Measurements from ENCODE around the gene GAGE10. TPM values are rescaled to one million over a fixed set of nuclear protein-coding genes. Genes with fewer than 3 reads are reported as not detected.

GAGE10 gene
- total RNA-seq, 1 experiment from 2014 or later, result not detected

DNA sequence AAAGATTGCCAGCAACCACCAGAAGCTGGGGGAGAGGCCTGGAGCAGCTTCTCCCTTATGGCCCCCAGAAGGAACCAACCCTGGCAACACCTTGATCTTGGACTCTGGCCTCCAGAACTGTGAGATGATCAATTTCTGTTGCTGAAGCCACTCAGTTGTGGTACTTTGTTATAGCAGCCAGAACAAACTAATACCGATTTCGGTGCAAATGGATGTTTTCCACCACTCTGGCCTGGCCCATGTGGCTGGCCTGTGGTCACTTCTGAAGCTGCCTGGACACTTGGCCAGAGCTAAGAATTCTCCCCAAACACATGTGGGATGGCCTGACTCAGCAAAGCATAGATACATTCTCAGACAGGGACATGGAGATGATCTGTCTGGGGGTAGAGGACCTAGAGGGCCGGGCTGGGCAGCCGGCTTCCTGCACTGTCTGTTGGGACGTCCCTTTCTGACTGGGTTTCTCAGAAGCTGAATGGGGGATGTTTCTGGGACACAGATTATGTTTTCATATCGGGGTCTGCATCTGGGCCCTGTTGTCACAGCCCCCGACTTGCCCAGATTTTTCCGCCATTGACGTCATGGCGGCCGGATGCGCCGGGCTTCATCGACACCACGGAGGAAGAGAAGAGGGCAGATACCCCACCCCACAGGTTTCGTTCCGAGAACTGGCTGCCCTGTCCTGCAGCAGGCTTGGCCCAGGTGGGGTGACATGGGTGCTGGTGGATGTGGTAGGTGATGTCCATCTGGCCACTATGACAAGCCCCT lies 43.0 kb upstream of the GAGE10 start:
- Mint-ChIP-seq H3K27ac (no peak overlapping the region), H3K36me3 (no peaks in the 10 kb centered on the region), H3K4me1 (no peaks in the 10 kb centered on the region), H3K4me3 (no peak overlapping the region), H3K9me3 (no peaks in the 10 kb centered on the region), H3K27me3 (ENCODE audit: low read depth) (peaks cover 2% of the 10 kb centered on the region; the same call in 1 of the 2 replicates)
- ChIA-PET CTCF (no interaction called here), POLR2A (no interaction called here)
- no peak for TF ChIP-seq CREB1 (CRISPR knock-in tag; IDR thresholded peaks at IDR 0.05)
- TF ChIP-seq ZNF671 (CRISPR knock-in tag; IDR thresholded peaks at IDR 0.05), result no peak
- TF ChIP-seq, protein P1, sequence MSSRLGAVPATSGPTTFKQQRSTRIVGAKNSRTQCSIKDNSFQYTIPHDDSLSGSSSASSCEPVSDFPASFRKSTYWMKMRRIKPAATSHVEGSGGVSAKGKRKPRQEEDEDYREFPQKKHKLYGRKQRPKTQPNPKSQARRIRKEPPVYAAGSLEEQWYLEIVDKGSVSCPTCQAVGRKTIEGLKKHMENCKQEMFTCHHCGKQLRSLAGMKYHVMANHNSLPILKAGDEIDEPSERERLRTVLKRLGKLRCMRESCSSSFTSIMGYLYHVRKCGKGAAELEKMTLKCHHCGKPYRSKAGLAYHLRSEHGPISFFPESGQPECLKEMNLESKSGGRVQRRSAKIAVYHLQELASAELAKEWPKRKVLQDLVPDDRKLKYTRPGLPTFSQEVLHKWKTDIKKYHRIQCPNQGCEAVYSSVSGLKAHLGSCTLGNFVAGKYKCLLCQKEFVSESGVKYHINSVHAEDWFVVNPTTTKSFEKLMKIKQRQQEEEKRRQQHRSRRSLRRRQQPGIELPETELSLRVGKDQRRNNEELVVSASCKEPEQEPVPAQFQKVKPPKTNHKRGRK (CRISPR knock-in tag; IDR thresholded peaks at IDR 0.05; ENCODE audit: borderline replicate concordance), result no peak
- TF ChIP-seq PRRX2 (CRISPR knock-in tag; IDR thresholded peaks at IDR 0.05), result no peak
- TF ChIP-seq, protein P2, sequence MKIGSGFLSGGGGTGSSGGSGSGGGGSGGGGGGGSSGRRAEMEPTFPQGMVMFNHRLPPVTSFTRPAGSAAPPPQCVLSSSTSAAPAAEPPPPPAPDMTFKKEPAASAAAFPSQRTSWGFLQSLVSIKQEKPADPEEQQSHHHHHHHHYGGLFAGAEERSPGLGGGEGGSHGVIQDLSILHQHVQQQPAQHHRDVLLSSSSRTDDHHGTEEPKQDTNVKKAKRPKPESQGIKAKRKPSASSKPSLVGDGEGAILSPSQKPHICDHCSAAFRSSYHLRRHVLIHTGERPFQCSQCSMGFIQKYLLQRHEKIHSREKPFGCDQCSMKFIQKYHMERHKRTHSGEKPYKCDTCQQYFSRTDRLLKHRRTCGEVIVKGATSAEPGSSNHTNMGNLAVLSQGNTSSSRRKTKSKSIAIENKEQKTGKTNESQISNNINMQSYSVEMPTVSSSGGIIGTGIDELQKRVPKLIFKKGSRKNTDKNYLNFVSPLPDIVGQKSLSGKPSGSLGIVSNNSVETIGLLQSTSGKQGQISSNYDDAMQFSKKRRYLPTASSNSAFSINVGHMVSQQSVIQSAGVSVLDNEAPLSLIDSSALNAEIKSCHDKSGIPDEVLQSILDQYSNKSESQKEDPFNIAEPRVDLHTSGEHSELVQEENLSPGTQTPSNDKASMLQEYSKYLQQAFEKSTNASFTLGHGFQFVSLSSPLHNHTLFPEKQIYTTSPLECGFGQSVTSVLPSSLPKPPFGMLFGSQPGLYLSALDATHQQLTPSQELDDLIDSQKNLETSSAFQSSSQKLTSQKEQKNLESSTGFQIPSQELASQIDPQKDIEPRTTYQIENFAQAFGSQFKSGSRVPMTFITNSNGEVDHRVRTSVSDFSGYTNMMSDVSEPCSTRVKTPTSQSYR (CRISPR knock-in tag; IDR thresholded peaks at IDR 0.05), result no peak
- TF ChIP-seq, protein P3, sequence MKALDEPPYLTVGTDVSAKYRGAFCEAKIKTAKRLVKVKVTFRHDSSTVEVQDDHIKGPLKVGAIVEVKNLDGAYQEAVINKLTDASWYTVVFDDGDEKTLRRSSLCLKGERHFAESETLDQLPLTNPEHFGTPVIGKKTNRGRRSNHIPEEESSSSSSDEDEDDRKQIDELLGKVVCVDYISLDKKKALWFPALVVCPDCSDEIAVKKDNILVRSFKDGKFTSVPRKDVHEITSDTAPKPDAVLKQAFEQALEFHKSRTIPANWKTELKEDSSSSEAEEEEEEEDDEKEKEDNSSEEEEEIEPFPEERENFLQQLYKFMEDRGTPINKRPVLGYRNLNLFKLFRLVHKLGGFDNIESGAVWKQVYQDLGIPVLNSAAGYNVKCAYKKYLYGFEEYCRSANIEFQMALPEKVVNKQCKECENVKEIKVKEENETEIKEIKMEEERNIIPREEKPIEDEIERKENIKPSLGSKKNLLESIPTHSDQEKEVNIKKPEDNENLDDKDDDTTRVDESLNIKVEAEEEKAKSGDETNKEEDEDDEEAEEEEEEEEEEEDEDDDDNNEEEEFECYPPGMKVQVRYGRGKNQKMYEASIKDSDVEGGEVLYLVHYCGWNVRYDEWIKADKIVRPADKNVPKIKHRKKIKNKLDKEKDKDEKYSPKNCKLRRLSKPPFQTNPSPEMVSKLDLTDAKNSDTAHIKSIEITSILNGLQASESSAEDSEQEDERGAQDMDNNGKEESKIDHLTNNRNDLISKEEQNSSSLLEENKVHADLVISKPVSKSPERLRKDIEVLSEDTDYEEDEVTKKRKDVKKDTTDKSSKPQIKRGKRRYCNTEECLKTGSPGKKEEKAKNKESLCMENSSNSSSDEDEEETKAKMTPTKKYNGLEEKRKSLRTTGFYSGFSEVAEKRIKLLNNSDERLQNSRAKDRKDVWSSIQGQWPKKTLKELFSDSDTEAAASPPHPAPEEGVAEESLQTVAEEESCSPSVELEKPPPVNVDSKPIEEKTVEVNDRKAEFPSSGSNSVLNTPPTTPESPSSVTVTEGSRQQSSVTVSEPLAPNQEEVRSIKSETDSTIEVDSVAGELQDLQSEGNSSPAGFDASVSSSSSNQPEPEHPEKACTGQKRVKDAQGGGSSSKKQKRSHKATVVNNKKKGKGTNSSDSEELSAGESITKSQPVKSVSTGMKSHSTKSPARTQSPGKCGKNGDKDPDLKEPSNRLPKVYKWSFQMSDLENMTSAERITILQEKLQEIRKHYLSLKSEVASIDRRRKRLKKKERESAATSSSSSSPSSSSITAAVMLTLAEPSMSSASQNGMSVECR (CRISPR knock-in tag; IDR thresholded peaks at IDR 0.05; ENCODE audit: borderline replicate concordance), result no peak
- TF ChIP-seq NFATC4 (CRISPR knock-in tag; IDR thresholded peaks at IDR 0.05), result no peak
- no peak for TF ChIP-seq RELA (CRISPR knock-in tag; IDR thresholded peaks at IDR 0.05; ENCODE audit: borderline replicate concordance)
- TF ChIP-seq ZNF396 (CRISPR knock-in tag; IDR thresholded peaks at IDR 0.05; ENCODE audit: borderline replicate concordance), result no peak
- ATAC-seq, result no peak
- no peak for DNase-seq (ENCODE audit: low spot score)

DNA sequence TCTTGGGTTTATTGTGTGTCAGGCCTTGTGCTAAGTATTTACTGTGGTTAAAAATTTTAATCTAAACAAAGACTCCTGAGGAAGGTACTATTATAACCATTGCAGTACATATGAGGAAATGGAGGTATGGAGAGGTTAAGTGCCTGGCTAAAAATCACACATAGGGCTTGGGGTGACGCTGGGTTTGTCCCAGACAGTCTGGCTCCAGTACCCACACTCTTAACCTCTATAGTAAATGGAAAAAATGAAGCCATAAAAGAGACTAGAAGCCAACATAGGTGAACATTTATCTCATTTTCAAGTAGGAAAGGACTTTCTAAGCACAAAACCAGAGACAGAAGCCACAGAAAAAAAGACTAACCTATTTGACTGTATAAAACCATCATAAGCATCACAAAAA lies 40.8 kb upstream of the GAGE10 start:
- ChIA-PET POLR2A (no interaction called here), CTCF (no interaction called here)
- TF ChIP-seq, protein P4, sequence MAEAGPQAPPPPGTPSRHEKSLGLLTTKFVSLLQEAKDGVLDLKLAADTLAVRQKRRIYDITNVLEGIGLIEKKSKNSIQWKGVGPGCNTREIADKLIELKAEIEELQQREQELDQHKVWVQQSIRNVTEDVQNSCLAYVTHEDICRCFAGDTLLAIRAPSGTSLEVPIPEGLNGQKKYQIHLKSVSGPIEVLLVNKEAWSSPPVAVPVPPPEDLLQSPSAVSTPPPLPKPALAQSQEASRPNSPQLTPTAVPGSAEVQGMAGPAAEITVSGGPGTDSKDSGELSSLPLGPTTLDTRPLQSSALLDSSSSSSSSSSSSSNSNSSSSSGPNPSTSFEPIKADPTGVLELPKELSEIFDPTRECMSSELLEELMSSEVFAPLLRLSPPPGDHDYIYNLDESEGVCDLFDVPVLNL (CRISPR knock-in tag; IDR thresholded peaks at IDR 0.05; ENCODE audit: borderline replicate concordance, low read depth), result no peak
- TF ChIP-seq, protein P5, sequence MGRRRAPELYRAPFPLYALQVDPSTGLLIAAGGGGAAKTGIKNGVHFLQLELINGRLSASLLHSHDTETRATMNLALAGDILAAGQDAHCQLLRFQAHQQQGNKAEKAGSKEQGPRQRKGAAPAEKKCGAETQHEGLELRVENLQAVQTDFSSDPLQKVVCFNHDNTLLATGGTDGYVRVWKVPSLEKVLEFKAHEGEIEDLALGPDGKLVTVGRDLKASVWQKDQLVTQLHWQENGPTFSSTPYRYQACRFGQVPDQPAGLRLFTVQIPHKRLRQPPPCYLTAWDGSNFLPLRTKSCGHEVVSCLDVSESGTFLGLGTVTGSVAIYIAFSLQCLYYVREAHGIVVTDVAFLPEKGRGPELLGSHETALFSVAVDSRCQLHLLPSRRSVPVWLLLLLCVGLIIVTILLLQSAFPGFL (CRISPR knock-in tag; IDR thresholded peaks at IDR 0.05; ENCODE audit: borderline replicate concordance), result no peak
- TF ChIP-seq CBFB (CRISPR knock-in tag; IDR thresholded peaks at IDR 0.05; ENCODE audit: low read depth) (no peak), NFYB (CRISPR knock-in tag; conservative IDR thresholded peaks at IDR 0.05; ENCODE audit: low read depth) (no peak), JAZF1 (CRISPR knock-in tag; IDR thresholded peaks at IDR 0.05) (no peak)
- TF ChIP-seq, protein P6, sequence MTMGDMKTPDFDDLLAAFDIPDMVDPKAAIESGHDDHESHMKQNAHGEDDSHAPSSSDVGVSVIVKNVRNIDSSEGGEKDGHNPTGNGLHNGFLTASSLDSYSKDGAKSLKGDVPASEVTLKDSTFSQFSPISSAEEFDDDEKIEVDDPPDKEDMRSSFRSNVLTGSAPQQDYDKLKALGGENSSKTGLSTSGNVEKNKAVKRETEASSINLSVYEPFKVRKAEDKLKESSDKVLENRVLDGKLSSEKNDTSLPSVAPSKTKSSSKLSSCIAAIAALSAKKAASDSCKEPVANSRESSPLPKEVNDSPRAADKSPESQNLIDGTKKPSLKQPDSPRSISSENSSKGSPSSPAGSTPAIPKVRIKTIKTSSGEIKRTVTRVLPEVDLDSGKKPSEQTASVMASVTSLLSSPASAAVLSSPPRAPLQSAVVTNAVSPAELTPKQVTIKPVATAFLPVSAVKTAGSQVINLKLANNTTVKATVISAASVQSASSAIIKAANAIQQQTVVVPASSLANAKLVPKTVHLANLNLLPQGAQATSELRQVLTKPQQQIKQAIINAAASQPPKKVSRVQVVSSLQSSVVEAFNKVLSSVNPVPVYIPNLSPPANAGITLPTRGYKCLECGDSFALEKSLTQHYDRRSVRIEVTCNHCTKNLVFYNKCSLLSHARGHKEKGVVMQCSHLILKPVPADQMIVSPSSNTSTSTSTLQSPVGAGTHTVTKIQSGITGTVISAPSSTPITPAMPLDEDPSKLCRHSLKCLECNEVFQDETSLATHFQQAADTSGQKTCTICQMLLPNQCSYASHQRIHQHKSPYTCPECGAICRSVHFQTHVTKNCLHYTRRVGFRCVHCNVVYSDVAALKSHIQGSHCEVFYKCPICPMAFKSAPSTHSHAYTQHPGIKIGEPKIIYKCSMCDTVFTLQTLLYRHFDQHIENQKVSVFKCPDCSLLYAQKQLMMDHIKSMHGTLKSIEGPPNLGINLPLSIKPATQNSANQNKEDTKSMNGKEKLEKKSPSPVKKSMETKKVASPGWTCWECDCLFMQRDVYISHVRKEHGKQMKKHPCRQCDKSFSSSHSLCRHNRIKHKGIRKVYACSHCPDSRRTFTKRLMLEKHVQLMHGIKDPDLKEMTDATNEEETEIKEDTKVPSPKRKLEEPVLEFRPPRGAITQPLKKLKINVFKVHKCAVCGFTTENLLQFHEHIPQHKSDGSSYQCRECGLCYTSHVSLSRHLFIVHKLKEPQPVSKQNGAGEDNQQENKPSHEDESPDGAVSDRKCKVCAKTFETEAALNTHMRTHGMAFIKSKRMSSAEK (CRISPR knock-in tag; IDR thresholded peaks at IDR 0.05; ENCODE audit: borderline replicate concordance), result no peak
- peaks cover 2% of the 10 kb centered on the region; the same call in 1 of the 2 replicates for H3K27me3 Mint-ChIP-seq (ENCODE audit: low read depth)
- peaks cover 2% of the 10 kb centered on the region for H3K4me1 Mint-ChIP-seq
- DNase-seq (ENCODE audit: low spot score), result no peak
- H3K4me3 Mint-ChIP-seq, result no peak overlapping the region
- no peaks in the 10 kb centered on the region for H3K36me3 Mint-ChIP-seq
- ATAC-seq, result no peak
- H3K27ac Mint-ChIP-seq, result no peak overlapping the region
- H3K9me3 Mint-ChIP-seq, result no peaks in the 10 kb centered on the region
